GM04503 (cell line): ENCODE data around the gene RPRD1B.

Experiments
- DNase-seq: peaks from one replicate; pipeline ENCODE4 v3.0.0-alpha.2; 2012; ENCODE audit warnings: low read depth

The RPRD1B gene

DNA sequence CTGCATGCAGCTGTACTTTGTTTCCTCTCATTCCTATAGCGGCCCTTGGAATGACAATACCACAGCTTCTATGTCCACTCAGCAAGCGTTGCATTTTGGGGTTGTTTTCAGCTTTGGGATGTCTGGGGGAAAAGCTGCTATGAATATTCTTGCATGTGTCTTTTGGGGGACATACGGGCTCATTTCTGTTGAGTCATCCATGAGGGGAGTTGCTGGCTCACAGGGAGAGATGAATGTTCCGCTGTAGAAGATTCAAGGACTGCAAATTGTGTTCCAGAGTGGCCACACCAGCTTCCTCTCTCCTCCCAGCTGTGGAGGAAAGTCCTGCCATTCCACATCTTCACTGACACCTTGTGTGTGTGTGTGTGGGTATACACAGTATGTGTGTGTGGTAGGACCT lies 88.2 kb downstream of the RPRD1B start:
- DNase-seq = no peak

DNA sequence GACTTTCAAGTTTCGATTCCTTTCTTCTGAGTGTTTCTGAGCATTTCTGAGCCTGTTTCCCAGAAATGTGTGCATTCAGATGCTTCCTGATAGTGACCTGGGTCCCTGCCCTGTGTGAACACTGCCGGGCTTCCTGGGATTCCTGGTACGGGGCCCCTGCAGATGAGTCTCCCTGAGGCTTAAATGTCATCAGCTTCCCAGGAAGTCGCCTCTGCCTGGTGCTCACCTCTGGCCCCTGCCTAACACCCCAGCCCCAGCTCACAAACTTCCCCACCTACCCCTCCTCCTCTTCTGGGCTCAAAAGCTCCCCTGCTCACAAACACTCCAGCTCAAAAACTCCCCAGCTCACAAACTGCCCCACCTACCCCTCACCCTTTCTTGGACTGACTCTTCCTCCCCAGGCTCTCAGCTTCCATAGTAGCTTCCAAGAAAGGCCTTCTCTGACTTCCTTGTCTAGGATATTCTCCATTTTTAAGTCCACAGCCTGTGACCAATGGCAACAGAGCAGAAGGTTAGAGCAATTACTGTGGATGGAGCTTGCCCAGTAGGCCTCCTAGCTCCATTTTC lies 89.6 kb downstream of the RPRD1B start:
- DNase-seq = peak; percentile 12

DNA sequence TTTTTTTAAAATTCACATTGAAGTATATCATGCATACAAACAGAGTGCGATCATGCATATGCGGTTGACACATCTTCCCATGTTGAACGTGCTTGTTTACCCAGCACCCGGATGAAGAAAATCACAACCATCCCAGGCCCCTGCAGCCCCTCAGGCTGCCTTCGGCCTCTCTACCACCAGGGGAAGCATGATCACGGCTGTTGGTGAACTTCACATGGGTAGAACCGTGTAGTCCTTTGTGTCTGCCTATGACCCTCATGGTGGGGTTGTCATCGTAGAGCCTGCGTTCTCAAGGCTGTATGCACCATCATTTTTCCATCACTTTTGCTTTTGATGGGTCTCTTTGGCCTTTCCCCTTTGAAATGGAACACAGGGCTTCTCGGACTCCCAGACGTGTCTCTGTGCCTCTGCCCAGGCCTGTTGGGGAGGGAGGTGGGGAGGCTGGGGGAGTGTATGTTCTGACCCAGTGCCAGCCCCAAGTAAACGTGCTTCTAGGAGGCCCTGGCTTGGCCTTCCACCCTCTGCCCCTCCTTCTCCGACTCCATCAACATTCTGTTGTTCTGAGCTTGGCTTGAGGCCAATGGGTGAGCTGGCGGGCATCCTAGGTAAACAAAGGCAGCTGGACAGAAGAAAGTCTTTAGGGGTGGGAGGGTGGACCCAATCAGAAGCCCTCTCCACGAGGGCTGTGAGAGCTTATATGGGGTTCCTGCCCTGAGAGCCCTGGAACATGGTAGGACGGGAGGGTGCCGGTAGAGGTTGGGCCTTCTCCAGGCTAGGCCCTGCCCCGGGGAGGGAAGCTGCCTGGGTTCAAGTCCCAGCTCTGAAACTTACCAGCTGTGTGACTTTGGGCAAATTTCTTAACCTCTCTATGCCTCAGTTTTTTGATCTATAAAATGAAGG lies 91.9 kb downstream of the RPRD1B start:
- no peak for DNase-seq

DNA sequence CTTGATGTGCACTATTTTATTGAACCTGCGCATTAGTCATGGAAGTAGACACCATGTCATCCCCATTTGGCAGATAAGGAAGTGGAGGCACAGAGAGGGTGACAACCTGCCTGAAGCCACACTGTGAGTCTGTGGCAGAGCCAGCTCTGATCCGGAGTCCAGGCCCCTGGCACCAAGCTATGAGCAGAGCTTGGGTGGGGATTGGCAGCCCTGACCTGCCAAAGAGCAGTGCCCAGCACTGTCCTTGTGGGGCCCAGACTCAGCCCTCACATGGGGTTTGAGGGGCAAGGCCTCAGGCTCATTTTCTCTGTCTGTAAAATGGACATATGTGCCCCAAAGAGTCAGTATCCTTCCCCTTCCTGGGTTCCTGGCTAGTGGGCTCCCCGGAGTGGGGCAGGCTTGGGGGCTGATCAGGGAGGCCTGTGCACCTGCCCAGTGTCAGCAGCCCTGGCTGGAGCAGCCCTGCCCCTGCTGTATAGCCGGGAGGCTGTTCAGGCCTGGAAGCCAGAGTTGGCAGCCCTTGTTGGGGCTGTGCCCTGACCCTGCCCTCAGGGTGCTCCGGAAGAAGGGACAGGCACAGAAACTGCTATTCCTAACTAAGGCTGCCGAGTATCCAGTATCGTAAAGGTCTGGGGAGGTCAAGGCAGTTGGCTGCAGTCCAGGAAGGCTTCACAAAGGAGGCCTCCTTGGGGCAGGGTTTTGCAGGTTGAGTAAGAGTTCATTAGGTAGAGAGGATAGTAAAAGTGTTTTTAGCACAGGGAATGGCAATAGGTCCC lies 92.8 kb downstream of the RPRD1B start:
- no peak for DNase-seq

DNA sequence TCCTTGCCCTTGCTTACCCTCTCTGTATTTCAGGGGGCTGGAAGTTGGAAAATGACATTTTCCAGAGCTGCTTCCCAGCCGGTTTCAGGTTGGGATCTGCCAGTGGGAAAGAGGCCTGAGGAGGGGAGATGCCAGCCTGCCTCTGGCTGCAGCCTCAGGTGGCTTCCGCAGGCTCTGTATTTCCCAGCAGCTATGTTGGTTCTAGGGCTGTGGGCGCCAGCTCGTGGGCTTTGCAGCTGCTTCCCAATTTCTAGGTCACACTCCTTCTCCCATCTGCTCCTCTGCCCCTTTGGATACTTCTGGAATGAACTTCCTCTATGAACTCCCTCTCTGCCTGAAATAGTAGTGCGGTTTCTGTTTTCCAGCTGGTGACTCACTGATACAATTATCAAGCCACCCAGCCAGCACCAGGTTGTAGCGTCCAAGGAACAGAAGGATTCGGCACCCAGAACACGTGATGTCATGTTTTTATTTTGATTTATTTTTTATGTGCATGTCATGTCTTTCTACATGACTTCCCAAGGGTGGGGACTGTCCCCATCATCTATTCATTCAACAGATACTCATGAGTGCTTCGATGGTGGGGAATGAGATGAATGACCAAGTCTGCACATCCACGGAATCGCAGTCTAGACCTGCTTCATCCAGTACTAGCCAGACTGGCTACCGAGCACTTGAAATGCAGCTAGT lies 93.5 kb downstream of the RPRD1B start:
- peak; percentile 47 for DNase-seq

DNA sequence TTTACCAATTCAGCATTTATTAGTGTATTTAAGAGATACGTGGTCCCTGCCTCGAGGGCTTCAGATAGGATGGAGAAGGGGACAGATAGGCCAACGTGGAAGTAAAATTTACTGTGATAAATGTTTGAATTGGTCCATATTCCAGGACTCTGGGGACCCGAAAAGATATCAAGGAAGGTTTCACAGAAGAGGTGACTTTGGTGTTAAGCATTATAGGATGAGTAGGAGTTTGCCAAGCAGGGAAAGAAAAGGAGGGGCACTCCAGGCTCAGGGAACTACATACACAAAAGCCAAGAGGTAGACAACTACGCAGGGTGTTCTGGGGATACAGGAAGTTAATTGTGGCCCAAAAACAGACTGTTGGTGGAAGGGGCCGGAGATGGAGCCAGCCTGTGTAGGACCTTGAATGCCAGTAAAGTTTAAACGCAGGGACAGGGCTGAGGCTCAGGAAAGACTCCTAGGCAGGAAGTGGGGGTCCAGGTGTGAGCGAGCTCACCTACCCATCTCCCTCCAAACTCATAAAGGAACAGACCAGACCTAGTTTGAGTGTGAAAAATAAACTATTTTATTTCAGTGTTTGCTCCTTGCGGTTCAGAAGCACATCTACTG lies 94.5 kb downstream of the RPRD1B start:
- DNase-seq = no peak

DNA sequence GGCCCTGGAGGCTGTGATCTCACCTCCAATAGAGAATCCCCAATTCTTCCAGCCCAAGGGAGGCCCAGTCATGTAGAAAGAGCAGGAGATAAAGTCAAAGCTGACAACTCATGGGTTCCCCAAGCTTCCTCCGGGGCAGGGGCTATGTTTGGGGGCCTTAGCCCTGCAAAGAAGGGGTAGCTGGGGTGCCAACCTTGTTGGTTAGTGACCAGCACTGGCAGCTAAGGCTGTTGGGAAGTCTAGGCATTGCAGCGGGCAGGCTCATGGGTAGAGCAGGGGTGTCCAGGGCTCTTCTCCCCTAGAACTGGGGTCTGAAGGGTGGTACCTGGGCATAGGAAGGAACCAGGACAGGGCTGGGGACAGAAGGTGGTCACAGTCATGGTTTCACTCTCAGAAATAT lies 95.1 kb downstream of the RPRD1B start:
- DNase-seq = no peak

DNA sequence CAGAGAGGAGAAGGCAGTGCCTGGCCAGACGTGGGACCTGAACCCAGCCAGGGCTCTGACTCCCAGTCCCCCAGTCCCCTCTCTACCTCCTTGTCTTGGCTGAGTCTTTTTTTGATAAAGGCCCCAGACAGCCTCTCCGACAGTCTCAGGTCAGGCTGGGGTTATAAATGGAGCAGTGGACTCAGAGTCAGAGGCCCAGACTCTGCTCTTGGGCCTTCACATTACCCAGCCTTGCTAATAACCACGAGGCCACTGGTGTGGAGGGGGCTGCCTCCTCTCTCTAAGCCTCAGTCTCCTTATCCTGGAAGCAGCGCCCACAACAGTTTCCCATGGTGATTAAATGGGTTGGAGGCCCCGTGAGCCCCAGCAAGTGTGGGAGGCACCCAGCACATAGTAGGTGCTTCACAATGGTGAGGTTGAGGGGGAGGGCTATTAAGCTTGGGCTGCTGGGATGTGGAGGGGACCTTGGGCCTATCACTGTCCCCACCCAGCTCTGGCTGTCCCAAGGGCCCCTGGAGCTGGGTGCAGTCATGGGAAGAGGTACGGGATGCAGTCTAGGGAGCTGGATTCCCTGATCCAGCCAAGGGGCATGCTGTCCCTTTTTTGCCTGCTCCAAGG lies 95.8 kb downstream of the RPRD1B start:
- DNase-seq = no peak

DNA sequence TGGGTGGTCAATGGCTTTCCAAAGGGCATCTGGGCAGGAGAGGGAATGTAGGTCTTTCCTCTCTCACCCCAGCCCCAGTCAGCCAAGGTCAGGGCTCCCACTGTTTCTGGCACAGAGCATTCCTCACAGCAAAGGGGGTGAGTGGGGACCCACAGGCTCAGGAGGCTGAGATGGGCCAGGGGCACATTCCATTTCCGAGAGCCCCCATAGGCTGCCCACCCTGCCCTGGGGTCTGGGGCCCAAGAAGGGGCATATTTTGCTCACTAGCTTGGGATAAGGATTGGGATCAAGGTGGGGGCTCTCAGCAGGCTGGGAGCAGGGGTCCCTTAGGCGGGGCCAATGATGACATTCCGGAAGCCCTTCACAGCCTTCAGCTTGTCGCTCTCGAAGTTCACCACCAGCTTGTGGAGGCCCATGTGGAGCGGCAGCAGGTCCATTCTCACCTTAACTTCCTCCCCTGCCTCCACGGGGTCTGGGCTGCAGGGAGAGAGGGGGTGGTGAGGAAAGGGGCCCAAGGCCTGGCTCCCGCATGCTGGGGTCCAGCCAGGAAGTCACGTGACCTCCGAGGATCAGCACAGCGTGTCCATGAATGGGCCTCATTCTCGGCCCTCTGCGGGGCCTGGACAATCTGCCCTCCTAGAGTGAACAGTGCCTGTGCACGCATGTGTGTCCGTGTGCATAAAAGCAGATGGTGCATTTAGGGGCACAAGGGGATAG lies 96.5 kb downstream of the RPRD1B start:
- no peak for DNase-seq

DNA sequence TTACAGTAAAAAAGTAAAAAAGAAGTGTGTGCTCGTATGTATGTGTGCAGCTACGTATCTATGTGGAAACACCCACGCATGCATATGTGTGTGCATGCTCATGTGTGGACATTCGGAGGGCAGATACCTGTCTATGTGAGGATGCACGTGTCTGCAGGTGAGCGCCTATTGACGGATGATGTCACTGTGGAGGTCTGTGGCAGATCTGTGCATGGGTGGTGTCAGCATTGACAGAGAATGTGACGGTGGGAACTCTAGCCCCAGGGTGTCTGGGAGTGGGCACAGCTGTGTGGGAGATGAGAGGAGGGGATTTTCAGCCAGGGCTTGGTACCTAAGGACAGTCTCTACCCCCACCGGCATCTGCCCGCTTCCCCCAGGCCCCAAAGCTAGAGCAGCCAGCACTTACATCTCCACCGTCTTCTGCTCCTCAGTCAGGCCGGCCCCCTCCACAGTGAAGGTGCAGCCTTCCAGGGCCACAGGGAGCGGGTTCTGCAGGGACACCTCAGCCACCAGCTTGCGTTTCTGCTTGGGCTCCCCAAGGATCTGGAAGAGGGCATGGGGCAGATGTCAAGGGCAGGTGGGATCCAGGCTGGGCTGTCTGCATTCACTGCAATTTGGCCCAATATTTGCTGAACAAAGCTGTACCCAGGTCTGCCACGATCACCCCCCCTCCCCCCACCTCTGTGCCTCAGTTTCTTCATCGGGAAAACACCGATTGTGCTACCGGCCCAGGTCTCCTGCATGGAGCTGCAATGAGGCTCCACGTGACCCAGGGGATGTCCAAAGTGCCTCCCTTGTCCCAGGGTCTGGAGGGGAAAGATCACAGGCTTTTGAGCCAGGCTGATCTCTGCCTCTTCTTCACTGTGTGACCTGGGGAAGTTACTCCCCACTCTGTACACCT lies 97.4 kb downstream of the RPRD1B start:
- DNase-seq = no peak

DNA sequence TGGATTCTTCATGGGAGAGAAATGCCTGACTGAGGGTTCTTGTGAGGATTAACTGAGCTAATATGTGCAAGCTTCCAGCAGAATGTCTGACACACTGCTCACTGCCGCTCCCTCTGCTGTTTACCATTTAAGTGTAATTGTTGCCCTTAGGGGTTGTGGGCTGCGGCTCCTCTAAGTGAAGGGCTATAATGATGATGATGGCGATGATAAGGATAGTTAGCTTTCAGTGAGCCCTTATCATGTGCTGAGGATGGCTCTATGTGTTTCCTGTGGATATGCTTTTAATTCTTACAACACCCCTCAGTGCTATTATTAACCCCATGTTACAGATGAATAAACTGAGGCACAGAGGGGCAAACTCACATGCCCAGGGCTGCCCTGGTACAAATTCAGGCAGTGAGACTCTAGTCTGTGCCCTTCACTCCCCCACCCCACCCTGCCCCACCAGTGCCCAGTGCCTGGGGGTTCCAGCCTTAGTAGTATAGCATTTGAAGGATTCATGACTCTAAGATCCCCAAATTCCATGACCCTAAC lies 98.1 kb downstream of the RPRD1B start:
- DNase-seq = no peak

DNA sequence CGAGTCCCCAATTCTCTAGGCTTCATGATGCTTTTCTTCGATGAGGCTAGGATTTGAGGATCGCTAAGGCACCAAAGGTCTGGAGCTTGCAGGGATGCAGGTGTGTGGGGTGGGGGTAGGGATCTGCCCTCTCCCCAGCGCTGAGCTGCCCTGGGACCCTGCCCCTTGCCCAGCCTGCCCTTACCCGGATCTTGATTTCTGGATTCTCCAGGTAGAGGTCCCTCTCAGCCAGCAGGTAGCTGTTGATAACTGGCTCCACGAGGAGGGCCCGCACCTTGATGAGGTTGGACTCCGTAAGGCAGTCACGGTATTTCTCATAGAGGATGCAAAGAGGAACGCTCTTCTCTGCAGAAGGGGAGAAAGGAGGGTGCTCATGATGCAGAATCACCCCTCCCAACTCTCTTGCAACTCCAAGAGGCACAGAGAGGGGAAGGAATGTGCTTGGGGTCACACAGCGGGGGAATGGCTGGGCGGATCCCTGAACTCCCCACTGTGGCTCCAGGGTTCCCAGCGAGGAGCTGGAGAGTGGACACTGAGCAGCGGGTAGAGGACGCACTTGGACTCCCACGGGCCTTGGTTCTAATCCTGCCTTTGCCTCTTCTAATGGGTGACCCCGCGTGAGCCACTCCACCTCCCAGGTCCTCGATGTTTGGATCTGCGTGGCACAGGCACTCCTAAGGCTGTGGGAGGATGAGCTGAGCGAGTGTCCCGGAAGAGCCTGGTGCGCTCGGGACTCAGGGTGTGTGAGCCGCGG lies 98.8 kb downstream of the RPRD1B start:
- no peak for DNase-seq

DNA sequence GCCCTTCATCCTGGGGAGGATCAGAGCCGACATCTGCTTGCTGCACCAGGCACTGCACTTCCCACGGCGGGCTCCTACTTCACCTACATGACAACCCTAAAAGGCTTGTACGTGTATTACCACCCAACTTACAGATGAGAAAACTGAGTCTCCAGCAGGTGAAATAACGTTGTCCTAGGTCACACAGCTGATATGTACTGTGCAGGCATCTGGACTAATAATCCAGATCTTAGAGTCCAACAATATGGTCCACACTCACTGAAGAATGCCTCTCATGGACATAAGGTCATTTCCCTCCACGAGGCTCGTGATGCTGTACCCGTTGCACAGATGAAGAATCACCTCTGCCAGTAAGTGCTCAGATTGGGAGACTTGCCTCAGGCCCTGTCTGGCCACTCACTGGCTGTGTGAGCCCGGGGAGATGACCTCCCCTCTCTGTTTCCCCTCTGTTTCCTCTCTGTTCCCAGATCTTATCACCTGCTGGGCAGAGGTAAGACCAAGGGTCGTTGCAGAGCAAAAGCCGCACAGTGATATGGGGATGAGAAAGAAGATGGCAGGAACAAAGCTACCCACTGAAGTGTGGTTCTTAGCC lies 99.5 kb downstream of the RPRD1B start:
- DNase-seq = no peak

DNA sequence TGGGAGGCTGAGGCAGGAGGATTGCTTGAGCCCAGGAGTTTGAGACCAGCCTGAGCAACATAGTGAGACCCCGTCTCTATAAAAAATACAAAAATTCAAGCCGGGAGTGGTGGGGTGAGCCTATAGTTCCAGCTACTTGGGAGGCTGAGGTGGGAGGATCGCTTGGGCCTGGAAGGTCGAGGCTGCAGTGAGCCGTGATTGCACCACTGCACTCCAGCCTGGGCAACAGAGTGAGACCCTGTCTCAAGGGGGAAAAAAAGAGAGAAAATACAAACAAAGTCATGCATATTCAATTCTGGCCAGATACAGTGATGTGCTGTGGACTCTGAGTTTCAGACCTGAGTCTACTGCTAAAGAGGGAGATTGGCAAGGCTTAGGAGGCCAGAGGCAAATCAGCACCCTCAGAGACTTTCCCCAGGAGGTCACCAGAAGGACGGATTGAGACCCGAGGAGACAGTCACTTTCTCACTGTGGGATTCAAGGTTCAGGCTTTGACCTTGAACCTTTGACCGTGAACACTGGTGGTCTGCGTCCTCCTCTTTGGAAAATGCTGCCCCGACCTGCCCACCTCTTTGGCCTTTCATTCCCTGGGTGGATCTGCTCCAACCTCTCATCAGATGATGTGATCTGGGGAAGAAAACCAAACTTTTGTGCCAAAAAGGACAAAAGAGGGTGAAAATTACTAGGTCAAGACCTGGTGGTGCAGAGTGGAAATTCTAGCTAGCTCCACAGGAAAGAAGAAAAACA lies 100.3 kb downstream of the RPRD1B start:
- DNase-seq = no peak

DNA sequence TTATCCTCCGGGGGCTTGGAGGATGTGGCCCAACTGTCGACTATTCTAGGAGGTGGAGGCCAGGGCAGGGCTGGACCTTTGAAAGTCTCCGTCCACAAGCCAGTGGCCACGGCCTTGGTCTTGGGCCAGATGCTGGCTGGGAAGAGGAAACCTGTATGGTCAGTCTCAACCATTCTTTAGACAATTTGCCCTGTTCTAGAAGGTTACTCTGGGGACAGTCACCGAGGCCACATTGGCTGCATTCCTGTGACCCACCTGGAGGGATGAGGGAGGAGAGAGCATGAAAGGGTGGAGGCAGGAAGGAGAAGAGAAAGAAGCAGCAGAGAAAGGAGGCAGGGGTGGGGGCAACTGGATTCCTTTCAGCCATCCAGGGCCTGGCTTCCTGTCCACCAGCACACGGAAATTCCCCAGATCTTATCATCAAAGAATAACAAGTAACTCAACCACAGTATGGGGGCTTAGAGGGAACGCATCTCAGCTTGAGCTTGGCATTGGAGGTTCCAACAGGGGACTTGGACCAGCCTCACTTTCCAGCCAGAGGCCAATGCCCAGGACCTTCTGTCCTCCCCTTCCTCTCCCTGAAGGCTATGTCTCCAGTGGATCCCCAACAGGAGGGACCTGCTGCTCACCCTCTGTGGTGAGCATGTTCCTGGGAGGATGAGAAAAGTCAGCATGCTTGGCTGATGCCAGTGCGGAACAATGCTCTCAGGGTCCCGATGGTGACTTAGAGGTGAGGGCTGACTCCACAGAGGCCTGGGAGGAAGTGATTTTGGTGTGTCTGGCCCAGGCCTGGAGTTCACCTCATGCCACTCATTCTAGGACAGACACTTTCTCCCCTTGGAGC lies 101.1 kb downstream of the RPRD1B start:
- DNase-seq = no peak

DNA sequence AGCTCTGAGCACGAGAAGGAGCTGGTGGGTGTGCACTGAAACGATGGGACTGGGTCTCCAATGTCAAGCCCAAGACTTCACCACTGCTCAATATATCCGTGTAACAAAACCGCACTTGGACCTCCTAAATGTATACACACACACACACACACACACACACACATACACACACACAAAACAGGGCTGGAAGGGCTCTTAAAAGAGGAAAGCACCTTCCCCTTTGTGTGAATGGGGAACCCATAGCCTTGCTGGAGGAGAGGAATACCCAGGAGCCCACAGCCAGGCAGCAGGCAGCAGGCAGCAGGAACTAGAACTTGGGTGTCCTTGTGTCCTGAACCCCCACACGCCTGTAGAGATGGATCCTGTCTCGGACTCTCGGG lies 101.7 kb downstream of the RPRD1B start:
- DNase-seq = no peak
